HepG2 (cell line): ENCODE measurements around the gene UBE2S. TPM values are rescaled to one million over a fixed set of nuclear protein-coding genes. Genes with fewer than 3 reads are reported as not detected.

Experiments used
- ARNT2 ChIP-seq: sonication (generic); formaldehyde crosslinking; IDR thresholded peaks from 2 replicates; pipeline ENCODE4 v1.8.0; 2022; ENCODE audit warnings: mild to moderate bottlenecking, low read depth, missing genetic modification reagents, moderate library complexity
- CHD2 ChIP-seq: IDR thresholded peaks from 2 replicates; pipeline ENCODE4 v1.6.1; 2011; ENCODE audit warnings: low read depth, low read length, improper control_type of control experiment
- HNRNPLL ChIP-seq: fragments of 200-400 bp; formaldehyde crosslinking; IDR thresholded peaks from 2 replicates; pipeline ENCODE4 v1.6.1; 2017; ENCODE audit warnings: mild to moderate bottlenecking, low read depth, low read length; ENCODE audit not compliant: poor library complexity, severe bottlenecking
- IRF9 ChIP-seq: sonication (generic); formaldehyde crosslinking; IDR thresholded peaks from 2 replicates; pipeline ENCODE4 v1.8.0; 2022; ENCODE audit warnings: missing genetic modification reagents, mild to moderate bottlenecking, borderline replicate concordance
- KDM4B ChIP-seq: sonication (generic); formaldehyde crosslinking; IDR thresholded peaks from 2 replicates; pipeline ENCODE4 v1.4.0; 2020; ENCODE audit warnings: missing genetic modification reagents
- NBN ChIP-seq: fragments of 450-650 bp; conservative IDR thresholded peaks from 2 replicates; pipeline ENCODE4 v1.6.1; 2017
- NR2F6 ChIP-seq, 2 experiments: IDR thresholded peaks; 2 replicates each; pipeline ENCODE4 v1.6.1; 2016; ENCODE audit warnings: antibody characterized with exemption in 1 of 2, mild to moderate bottlenecking in 1 of 2
- PAXIP1 ChIP-seq: sonication (generic); formaldehyde crosslinking; conservative IDR thresholded peaks from 2 replicates; pipeline ENCODE4 v1.4.0; 2020; ENCODE audit warnings: mild to moderate bottlenecking, missing genetic modification reagents, moderate library complexity
- RAD51 ChIP-seq: fragments of 450-650 bp; IDR thresholded peaks from 2 replicates; pipeline ENCODE4 v1.6.1; 2016; ENCODE audit warnings: borderline replicate concordance
- SUZ12 ChIP-seq: fragments of 150-350 bp; IDR thresholded peaks from 2 replicates; pipeline ENCODE4 v1.6.1; 2014; ENCODE audit warnings: low read depth, low read length
- TGIF2 ChIP-seq: IDR thresholded peaks from 2 replicates; pipeline ENCODE4 v1.6.1; 2016; ENCODE audit warnings: control low read depth, missing compliant biosample characterization
- THAP7 ChIP-seq: sonication (generic); formaldehyde crosslinking; IDR thresholded peaks from 2 replicates; pipeline ENCODE4 v1.8.1; 2023; ENCODE audit warnings: mild to moderate bottlenecking, missing genetic modification reagents
- YEATS4 ChIP-seq: sonication (generic); formaldehyde crosslinking; IDR thresholded peaks from 2 replicates; pipeline ENCODE4 v1.4.0; 2020; ENCODE audit warnings: missing genetic modification reagents, borderline replicate concordance
- ZNF143 ChIP-seq: sonication (generic); formaldehyde crosslinking; IDR thresholded peaks from 2 replicates; pipeline ENCODE4 v1.4.0; 2020; ENCODE audit warnings: missing genetic modification reagents
- ZNF256 ChIP-seq: sonication (generic); formaldehyde crosslinking; conservative IDR thresholded peaks from 2 replicates; pipeline ENCODE4 v1.4.0; 2020; ENCODE audit warnings: missing genetic modification reagents
- ZNF460 ChIP-seq: sonication (generic); formaldehyde crosslinking; IDR thresholded peaks from 2 replicates; pipeline ENCODE4 v1.5.1; 2020; ENCODE audit warnings: missing genetic modification reagents, mild to moderate bottlenecking, borderline replicate concordance
- ZNF547 ChIP-seq: sonication (generic); formaldehyde crosslinking; IDR thresholded peaks from 2 replicates; pipeline ENCODE4 v1.5.1; 2020; ENCODE audit warnings: mild to moderate bottlenecking, missing genetic modification reagents
- ZNF557 ChIP-seq: sonication (generic); formaldehyde crosslinking; IDR thresholded peaks from 2 replicates; pipeline ENCODE4 v1.4.0; 2020; ENCODE audit warnings: missing genetic modification reagents
- ZNF644 ChIP-seq: IDR thresholded peaks from 2 replicates; pipeline ENCODE4 v1.6.1; 2016; ENCODE audit warnings: low read depth
- ZNF670 ChIP-seq: sonication (generic); formaldehyde crosslinking; IDR thresholded peaks from 2 replicates; pipeline ENCODE4 v1.8.0; 2022; ENCODE audit warnings: mild to moderate bottlenecking, missing genetic modification reagents, borderline replicate concordance
- ZNF7 ChIP-seq: IDR thresholded peaks from 2 replicates; pipeline ENCODE4 v1.6.1; 2016; ENCODE audit warnings: missing biosample characterization, missing genetic modification reagents
- ZSCAN30 ChIP-seq: sonication (generic); formaldehyde crosslinking; IDR thresholded peaks from 2 replicates; pipeline ENCODE4 v1.5.0; 2020; ENCODE audit warnings: mild to moderate bottlenecking, missing genetic modification reagents
- polyA plus RNA-seq, 8 experiments: library from polyadenylated mRNA; depleted of rRNA in 3 of 8; stranded (reverse) in 7 of 8; unstranded in 1 of 8; fragments of >200 nt; fragmentation: Illumina TruSeq in 4 of 8; extraction: Trizol in 4 of 8; gene quantifications; 2 replicates each; pipeline versions ENCODE4 v1.2.1 to v1.2.3, GENCODE V29; 2011 to 2016; ENCODE audit warnings: low read depth in 4 of 8, missing spikeins in 1 of 8, mixed read lengths in 1 of 8; ENCODE audit not compliant: insufficient read depth in 1 of 8
- total RNA-seq, 5 experiments: library from RNA; depleted of rRNA; stranded (reverse); fragments of >200 nt; fragmentation: Illumina TruSeq; extraction: Trizol; gene quantifications; 2 replicates each; pipeline ENCODE4 v1.2.3, GENCODE V29; 2016; ENCODE audit warnings: low read depth in 1 of 5
- TF ChIP-seq, protein P1 (sequence below): sonication (generic); formaldehyde crosslinking; IDR thresholded peaks from 2 replicates; pipeline ENCODE4 v1.4.0; 2020; ENCODE audit warnings: missing genetic modification reagents, borderline replicate concordance

Gene UBE2S
- total and polyA plus RNA-seq, 2 of the 13 experiments (the other 11 are each of a cell fraction or from before 2014, with no cell fraction given), result 32.2 to 39.3 TPM

GRCh38 chr19:55385724-55386492, 21.7 kb downstream of the UBE2S start, which contains the start of gene RPL28 (continued):
- TF ChIP-seq ZNF547 (CRISPR knock-in tag), result no peak
- TF ChIP-seq TGIF2 (CRISPR knock-in tag), result peak; percentile 61; the same call in 1 of the 2 replicates
- no peak for TF ChIP-seq ZNF143 (CRISPR knock-in tag)
- no peak; the same call in 1 of the 2 replicates for TF ChIP-seq ZNF256 (CRISPR knock-in tag)
- TF ChIP-seq HNRNPLL, result peak; percentile 5
- no peak for TF ChIP-seq KDM4B (CRISPR knock-in tag)
- no peak for TF ChIP-seq ZNF460 (CRISPR knock-in tag)
- no peak for TF ChIP-seq NR2F6 (IDR thresholded peaks at IDR 0.05)
- TF ChIP-seq NR2F6 (CRISPR knock-in tag; IDR thresholded peaks at IDR 0.05), result peak; percentile 39; the same call in 1 of the 2 replicates
- TF ChIP-seq RAD51, result no peak
- no peak for TF ChIP-seq ZNF557 (CRISPR knock-in tag)
- no peak for TF ChIP-seq NBN
- TF ChIP-seq ZNF670 (CRISPR knock-in tag), result no peak
- TF ChIP-seq SUZ12, result no peak
- no peak for TF ChIP-seq THAP7
- TF ChIP-seq, protein P1, sequence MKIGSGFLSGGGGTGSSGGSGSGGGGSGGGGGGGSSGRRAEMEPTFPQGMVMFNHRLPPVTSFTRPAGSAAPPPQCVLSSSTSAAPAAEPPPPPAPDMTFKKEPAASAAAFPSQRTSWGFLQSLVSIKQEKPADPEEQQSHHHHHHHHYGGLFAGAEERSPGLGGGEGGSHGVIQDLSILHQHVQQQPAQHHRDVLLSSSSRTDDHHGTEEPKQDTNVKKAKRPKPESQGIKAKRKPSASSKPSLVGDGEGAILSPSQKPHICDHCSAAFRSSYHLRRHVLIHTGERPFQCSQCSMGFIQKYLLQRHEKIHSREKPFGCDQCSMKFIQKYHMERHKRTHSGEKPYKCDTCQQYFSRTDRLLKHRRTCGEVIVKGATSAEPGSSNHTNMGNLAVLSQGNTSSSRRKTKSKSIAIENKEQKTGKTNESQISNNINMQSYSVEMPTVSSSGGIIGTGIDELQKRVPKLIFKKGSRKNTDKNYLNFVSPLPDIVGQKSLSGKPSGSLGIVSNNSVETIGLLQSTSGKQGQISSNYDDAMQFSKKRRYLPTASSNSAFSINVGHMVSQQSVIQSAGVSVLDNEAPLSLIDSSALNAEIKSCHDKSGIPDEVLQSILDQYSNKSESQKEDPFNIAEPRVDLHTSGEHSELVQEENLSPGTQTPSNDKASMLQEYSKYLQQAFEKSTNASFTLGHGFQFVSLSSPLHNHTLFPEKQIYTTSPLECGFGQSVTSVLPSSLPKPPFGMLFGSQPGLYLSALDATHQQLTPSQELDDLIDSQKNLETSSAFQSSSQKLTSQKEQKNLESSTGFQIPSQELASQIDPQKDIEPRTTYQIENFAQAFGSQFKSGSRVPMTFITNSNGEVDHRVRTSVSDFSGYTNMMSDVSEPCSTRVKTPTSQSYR, result no peak
- peak; percentile 79 for TF ChIP-seq ARNT2 (CRISPR knock-in tag)
- peak; percentile 39 for TF ChIP-seq YEATS4 (CRISPR knock-in tag)
- peak; percentile 30; the same call in 1 of the 2 replicates for TF ChIP-seq IRF9
- TF ChIP-seq ZNF7, result no peak
- no peak for TF ChIP-seq CHD2
- TF ChIP-seq ZSCAN30 (CRISPR knock-in tag), result no peak
- no peak for TF ChIP-seq ZNF644 (CRISPR knock-in tag)
- TF ChIP-seq PAXIP1 (CRISPR knock-in tag), result 0 out of 2 replicates have a peak, but pooled peaks have one; percentile 12
